ENCODE data around the gene PRDM16. TPM values are rescaled to one million over a fixed set of nuclear protein-coding genes. Genes with fewer than 3 reads are reported as not detected.

PRDM16 gene
- total and polyA plus RNA-seq, 4 donors, result 0.05 to 0.67 (median 0.19) TPM

DNA sequence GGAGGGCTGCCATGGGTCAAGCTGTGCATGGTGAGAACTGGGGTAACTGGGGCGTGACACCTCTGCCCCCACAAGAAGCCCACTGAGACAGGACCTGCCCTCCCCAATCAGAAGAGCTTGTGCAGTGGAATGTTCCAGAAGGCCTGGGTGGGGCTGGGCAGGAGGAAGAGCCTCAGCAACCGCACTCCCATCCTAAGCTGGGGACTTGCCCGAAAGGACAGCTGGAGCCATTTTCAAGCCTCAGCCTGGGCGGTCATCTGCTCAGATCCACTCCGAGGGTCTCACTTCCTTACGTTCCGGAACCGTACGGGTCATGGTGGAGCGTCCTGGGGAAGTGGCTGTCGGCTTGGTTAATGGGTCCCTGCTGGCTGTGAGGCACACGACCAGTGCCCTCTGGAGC, 226.8 kb downstream of the PRDM16 start:
- H3K27ac ChIP-seq (ENCODE audit: low read depth in 1 of 2, low read length in 2 of 2), result no peak overlapping the region
- TF ChIP-seq, protein P1, sequence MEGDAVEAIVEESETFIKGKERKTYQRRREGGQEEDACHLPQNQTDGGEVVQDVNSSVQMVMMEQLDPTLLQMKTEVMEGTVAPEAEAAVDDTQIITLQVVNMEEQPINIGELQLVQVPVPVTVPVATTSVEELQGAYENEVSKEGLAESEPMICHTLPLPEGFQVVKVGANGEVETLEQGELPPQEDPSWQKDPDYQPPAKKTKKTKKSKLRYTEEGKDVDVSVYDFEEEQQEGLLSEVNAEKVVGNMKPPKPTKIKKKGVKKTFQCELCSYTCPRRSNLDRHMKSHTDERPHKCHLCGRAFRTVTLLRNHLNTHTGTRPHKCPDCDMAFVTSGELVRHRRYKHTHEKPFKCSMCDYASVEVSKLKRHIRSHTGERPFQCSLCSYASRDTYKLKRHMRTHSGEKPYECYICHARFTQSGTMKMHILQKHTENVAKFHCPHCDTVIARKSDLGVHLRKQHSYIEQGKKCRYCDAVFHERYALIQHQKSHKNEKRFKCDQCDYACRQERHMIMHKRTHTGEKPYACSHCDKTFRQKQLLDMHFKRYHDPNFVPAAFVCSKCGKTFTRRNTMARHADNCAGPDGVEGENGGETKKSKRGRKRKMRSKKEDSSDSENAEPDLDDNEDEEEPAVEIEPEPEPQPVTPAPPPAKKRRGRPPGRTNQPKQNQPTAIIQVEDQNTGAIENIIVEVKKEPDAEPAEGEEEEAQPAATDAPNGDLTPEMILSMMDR (IDR thresholded peaks at IDR 0.05; ENCODE audit: low read depth, low read length, missing input control), result no peak
- TF ChIP-seq, protein P2, sequence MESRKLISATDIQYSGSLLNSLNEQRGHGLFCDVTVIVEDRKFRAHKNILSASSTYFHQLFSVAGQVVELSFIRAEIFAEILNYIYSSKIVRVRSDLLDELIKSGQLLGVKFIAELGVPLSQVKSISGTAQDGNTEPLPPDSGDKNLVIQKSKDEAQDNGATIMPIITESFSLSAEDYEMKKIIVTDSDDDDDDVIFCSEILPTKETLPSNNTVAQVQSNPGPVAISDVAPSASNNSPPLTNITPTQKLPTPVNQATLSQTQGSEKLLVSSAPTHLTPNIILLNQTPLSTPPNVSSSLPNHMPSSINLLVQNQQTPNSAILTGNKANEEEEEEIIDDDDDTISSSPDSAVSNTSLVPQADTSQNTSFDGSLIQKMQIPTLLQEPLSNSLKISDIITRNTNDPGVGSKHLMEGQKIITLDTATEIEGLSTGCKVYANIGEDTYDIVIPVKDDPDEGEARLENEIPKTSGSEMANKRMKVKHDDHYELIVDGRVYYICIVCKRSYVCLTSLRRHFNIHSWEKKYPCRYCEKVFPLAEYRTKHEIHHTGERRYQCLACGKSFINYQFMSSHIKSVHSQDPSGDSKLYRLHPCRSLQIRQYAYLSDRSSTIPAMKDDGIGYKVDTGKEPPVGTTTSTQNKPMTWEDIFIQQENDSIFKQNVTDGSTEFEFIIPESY (IDR thresholded peaks at IDR 0.05), result no peak
- TF ChIP-seq NR2F2 (IDR thresholded peaks at IDR 0.05), result no peak
- no peak for TF ChIP-seq HNF4G (IDR thresholded peaks at IDR 0.05)
- no peak for TF ChIP-seq RXRA (IDR thresholded peaks at IDR 0.05)
- TF ChIP-seq JUND (IDR thresholded peaks at IDR 0.05), result no peak
- no peak for TF ChIP-seq MAX (IDR thresholded peaks at IDR 0.05)
- TF ChIP-seq FOXA1 (IDR thresholded peaks at IDR 0.05), result no peak
- TF ChIP-seq YY1 (IDR thresholded peaks at IDR 0.05), result no peak
- TF ChIP-seq SP1 (IDR thresholded peaks at IDR 0.05), result no peak
- TF ChIP-seq RAD21 (IDR thresholded peaks at IDR 0.05), result no peak
- no peak for TF ChIP-seq FOXA2 (IDR thresholded peaks at IDR 0.05)
- TF ChIP-seq, protein P3, sequence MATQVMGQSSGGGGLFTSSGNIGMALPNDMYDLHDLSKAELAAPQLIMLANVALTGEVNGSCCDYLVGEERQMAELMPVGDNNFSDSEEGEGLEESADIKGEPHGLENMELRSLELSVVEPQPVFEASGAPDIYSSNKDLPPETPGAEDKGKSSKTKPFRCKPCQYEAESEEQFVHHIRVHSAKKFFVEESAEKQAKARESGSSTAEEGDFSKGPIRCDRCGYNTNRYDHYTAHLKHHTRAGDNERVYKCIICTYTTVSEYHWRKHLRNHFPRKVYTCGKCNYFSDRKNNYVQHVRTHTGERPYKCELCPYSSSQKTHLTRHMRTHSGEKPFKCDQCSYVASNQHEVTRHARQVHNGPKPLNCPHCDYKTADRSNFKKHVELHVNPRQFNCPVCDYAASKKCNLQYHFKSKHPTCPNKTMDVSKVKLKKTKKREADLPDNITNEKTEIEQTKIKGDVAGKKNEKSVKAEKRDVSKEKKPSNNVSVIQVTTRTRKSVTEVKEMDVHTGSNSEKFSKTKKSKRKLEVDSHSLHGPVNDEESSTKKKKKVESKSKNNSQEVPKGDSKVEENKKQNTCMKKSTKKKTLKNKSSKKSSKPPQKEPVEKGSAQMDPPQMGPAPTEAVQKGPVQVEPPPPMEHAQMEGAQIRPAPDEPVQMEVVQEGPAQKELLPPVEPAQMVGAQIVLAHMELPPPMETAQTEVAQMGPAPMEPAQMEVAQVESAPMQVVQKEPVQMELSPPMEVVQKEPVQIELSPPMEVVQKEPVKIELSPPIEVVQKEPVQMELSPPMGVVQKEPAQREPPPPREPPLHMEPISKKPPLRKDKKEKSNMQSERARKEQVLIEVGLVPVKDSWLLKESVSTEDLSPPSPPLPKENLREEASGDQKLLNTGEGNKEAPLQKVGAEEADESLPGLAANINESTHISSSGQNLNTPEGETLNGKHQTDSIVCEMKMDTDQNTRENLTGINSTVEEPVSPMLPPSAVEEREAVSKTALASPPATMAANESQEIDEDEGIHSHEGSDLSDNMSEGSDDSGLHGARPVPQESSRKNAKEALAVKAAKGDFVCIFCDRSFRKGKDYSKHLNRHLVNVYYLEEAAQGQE (IDR thresholded peaks at IDR 0.05), result no peak
- no peak for TF ChIP-seq ATF3 (IDR thresholded peaks at IDR 0.05)
- TF ChIP-seq GABPA (IDR thresholded peaks at IDR 0.05 in 1 of 2, conservative IDR thresholded peaks at IDR 0.05 in 1 of 2), result no peak
- no peak for TF ChIP-seq EGR1 (IDR thresholded peaks at IDR 0.05; ENCODE audit: low read depth in 2 of 2)
- TF ChIP-seq TAF1 (conservative IDR thresholded peaks at IDR 0.05), result no peak
- no peak for TF ChIP-seq HNF4A (conservative IDR thresholded peaks at IDR 0.05)
- DNase-seq (ENCODE audit: low spot score), result no peak
- H3K36me3 ChIP-seq (ENCODE audit: control insufficient read depth in 4 of 4, insufficient read depth in 3 of 4, low read depth in 1 of 4, low read length in 3 of 4), result no peaks in the 10 kb centered on the region
- H3K27me3 ChIP-seq (ENCODE audit: control insufficient read depth in 4 of 4, insufficient read depth in 4 of 4, low read length in 3 of 4), result peaks cover 0 to 2% (median 0%) of the 10 kb centered on the region in 4 donors
- no peak overlapping the region for H3K4me3 ChIP-seq (ENCODE audit: low read depth in 1 of 3, low read length in 3 of 3)
- H3K9ac ChIP-seq (ENCODE audit: low read depth in 1 of 2, low read length in 2 of 2), result no peak overlapping the region
- no peaks in the 10 kb centered on the region for H3K9me3 ChIP-seq (ENCODE audit: control insufficient read depth in 4 of 4, low read length in 3 of 4)
- H3K4me1 ChIP-seq (ENCODE audit: control insufficient read depth in 4 of 4, insufficient read depth in 4 of 4, low read length in 3 of 4), result peaks cover 0 to 2% (median 0%) of the 10 kb centered on the region in 4 donors
- WGBS, result 89% methylated on average over 12 of the region's 12 CpGs
